ENCODE data around the gene SYT14. TPM values are rescaled to one million over a fixed set of nuclear protein-coding genes. Genes with fewer than 3 reads are reported as not detected.
"Not testable (repeated sequence)": the region's sequence is repeated elsewhere in the genome, so short reads cannot be mapped to it uniquely, and the experiment has no call there.

SYT14 gene
- total RNA-seq, 1 donor from 2014 or later, result 0.49 TPM

- intact Hi-C loops (cut with DNase I), result no loop called here
- H3K27ac ChIP-seq, result no peak overlapping the region
- no peak for DNase-seq (ENCODE audit: extremely low spot score in 2 of 2)
- TF ChIP-seq POLR2AphosphoS5 (IDR thresholded peaks at IDR 0.05; ENCODE audit: insufficient read depth in 1 of 2, low read depth in 1 of 2), result no peak
- TF ChIP-seq CTCF (IDR thresholded peaks at IDR 0.05), result no peak
- no peak for TF ChIP-seq POLR2A (IDR thresholded peaks at IDR 0.05)
- no peaks in the 10 kb centered on the region for H3K9me3 ChIP-seq
- H3K4me3 ChIP-seq, result no peak overlapping the region
- H3K27me3 ChIP-seq, result no peaks in the 10 kb centered on the region
- no peaks in the 10 kb centered on the region for H3K36me3 ChIP-seq
- no peaks in the 10 kb centered on the region for H3K4me1 ChIP-seq
These were observed 160.3 kb downstream of the SYT14 start for GRCh38 chr1:210098356-210098755.

- Histone ChIP-seq H3K4me3 (no peak overlapping the region), H3K27me3 (no peaks in the 10 kb centered on the region), H3K4me1 (no peaks in the 10 kb centered on the region), H3K9me3 (no peaks in the 10 kb centered on the region), H3K36me3 (no peaks in the 10 kb centered on the region), H3K27ac (no peak overlapping the region)
- TF ChIP-seq POLR2A (IDR thresholded peaks at IDR 0.05) (no peak), CTCF (IDR thresholded peaks at IDR 0.05) (no peak), POLR2AphosphoS5 (IDR thresholded peaks at IDR 0.05; ENCODE audit: insufficient read depth in 1 of 2, low read depth in 1 of 2) (no peak)
- DNase-seq (ENCODE audit: extremely low spot score in 2 of 2), result no peak
- intact Hi-C loops (cut with DNase I), result no loop called here
These were observed 161.9 kb downstream of the SYT14 start for GRCh38 chr1:210099921-210100320.

- DNase-seq (ENCODE audit: extremely low spot score in 2 of 2), result no peak
- no peak for TF ChIP-seq POLR2A (IDR thresholded peaks at IDR 0.05)
- no peak for TF ChIP-seq POLR2AphosphoS5 (IDR thresholded peaks at IDR 0.05; ENCODE audit: insufficient read depth in 1 of 2, low read depth in 1 of 2)
- no peak for TF ChIP-seq CTCF (IDR thresholded peaks at IDR 0.05)
- Histone ChIP-seq H3K27me3 (no peaks in the 10 kb centered on the region), H3K36me3 (no peaks in the 10 kb centered on the region), H3K9me3 (no peaks in the 10 kb centered on the region), H3K4me1 (no peaks in the 10 kb centered on the region), H3K4me3 (no peak overlapping the region), H3K27ac (no peak overlapping the region)
- intact Hi-C loops (cut with DNase I), result no loop called here
These were observed 166.1 kb downstream of the SYT14 start for GRCh38 chr1:210104103-210104502.

GRCh38 chr1:210112906-210113305 lies 174.9 kb downstream of the SYT14 start:
- H3K4me3 ChIP-seq; H3K9me3 ChIP-seq; H3K4me1 ChIP-seq; intact Hi-C loops (cut with DNase I); DNase-seq (ENCODE audit: extremely low spot score in 2 of 2); H3K27me3 ChIP-seq; H3K36me3 ChIP-seq; H3K27ac ChIP-seq: not testable (repeated sequence)

- H3K9me3 ChIP-seq, result no peaks in the 10 kb centered on the region
- no peaks in the 10 kb centered on the region for H3K27me3 ChIP-seq
- H3K27ac ChIP-seq, result no peak overlapping the region
- no peaks in the 10 kb centered on the region for H3K36me3 ChIP-seq
- H3K4me3 ChIP-seq, result no peak overlapping the region
- no peaks in the 10 kb centered on the region for H3K4me1 ChIP-seq
- TF ChIP-seq POLR2A (IDR thresholded peaks at IDR 0.05) (no peak), POLR2AphosphoS5 (IDR thresholded peaks at IDR 0.05; ENCODE audit: insufficient read depth in 1 of 2, low read depth in 1 of 2) (no peak), CTCF (IDR thresholded peaks at IDR 0.05) (no peak)
- intact Hi-C loops (cut with DNase I), result no loop called here
- no peak for DNase-seq (ENCODE audit: extremely low spot score in 2 of 2)
These were observed 179.2 kb downstream of the SYT14 start for GRCh38 chr1:210117198-210117597.

GRCh38 chr1:210117681-210118170 lies 179.7 kb downstream of the SYT14 start:
- Histone ChIP-seq H3K4me3 (no peak overlapping the region), H3K4me1 (no peaks in the 10 kb centered on the region), H3K9me3 (no peaks in the 10 kb centered on the region), H3K27me3 (no peaks in the 10 kb centered on the region), H3K36me3 (no peaks in the 10 kb centered on the region), H3K27ac (no peak overlapping the region)
- TF ChIP-seq POLR2AphosphoS5 (IDR thresholded peaks at IDR 0.05; ENCODE audit: insufficient read depth in 1 of 2, low read depth in 1 of 2), result no peak
- no peak for TF ChIP-seq POLR2A (IDR thresholded peaks at IDR 0.05)
- TF ChIP-seq CTCF (IDR thresholded peaks at IDR 0.05), result no peak
- DNase-seq (ENCODE audit: extremely low spot score in 2 of 2), result no peak
- intact Hi-C loops (cut with DNase I), result no loop called here

Data from vagina (tissue), 2 donors.